NCI-H2107 treated with DMSO at 0.1 percent for 48 hours (cell line): ENCODE measurements around the gene DEDD2.

Experiments
- DNase-seq: peaks from one replicate; lab custom pipeline; 2025; ENCODE audit not compliant: unreplicated experiment; lab: John Stamatoyannopoulos, UW

DEDD2 gene

DNA sequence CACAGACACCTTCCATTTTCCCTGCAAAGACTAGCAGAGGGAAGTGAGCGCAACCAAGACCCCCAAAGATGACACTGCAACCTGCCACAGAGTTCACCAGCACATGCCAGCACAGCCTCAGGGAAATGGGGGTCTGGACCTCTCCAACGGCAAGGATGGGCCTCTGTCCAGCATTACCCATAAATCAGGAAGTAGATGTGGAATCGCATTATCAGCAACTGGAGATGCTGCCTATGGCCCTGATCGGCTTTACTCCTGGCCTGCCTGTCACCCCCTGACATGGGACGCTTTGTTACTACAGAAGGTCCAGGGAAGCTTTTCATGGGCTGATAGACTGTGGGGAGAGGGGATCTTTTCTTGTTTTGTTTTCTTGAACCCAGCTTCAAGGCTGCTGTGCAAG is 43.8 kb downstream of the DEDD2 start:
- DNase-seq = no peak

DNA sequence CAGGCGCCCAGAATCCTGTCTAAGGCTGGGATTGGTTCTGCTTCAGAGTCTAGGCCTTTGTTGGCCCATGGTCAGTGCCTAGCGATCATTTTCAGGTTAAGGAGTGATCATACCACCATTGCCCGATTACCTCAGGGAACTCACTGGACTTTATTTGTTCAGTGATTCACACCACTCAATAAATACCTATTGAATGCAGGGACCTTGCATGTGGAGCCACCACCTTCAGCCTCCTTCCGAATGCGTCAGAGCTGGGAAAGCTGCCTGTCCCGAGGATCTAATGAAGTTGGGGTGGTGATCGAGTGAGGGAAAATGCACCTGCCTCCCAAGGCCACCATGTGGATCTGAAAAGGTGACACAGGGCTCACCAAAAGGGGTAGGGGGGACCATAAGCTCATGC is 45.2 kb downstream of the DEDD2 start:
- no peak for DNase-seq

DNA sequence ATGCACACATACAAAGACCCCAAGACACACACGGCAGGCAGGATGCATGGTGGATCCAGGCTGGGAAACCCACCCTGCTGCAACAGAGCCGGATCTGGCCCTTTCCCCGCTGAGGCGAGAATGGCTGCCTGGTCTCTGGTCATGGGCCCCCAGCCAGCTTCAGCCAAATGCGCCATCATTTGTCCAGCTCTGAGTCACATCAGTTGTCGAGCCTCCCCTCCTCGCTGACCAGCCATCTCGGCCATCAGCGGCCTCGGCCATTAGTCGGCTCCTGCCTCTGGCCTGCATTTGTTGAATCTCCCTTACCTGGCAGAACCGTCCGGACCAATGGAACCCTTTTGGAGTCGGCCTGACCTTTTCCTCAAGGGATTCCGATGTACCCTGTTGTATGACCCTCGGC is 46.8 kb downstream of the DEDD2 start:
- DNase-seq = no peak

DNA sequence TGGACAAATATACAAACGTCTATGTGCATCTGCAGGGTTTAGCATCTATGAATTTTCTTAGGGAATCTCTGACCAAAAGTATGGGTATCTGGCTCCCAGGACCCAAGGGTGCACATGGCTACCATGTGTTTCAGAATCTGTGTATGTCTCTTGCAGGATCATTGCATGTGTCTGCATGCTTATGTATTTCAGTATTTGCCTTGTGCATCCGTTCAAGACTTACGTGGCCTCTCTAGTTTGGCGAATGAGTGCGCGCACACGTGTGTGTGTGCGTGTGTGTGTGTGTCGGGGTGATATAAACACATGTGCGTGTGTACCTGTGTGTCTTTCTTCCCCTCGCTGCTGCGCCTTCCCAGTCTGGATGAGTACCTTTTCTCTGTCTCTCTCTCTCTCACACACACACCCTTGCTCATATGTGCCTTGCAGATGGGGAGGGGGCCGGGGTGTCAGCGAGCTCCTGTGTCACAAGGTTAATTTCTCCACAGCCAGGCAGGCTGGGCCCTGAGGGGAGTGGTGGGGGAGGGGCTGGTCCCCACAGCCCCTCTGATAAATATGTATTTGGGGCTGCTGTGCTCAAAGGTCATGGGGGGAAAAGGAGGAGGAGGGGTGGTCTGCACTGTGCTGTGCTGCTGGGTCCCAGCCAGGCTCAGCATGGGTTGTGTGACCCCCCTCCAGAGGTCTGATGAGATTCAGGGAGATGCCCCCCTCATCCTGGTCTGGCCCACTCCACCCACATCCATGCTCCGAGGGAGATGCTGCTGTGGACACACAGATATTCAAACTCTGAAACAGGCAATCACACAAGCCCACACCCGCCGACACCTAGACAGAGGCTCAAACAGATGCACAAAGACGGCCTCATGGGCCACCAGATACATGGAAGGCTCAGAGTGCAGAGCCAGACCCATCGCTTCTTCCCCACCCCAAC is 47.7 kb downstream of the DEDD2 start:
- no peak for DNase-seq

DNA sequence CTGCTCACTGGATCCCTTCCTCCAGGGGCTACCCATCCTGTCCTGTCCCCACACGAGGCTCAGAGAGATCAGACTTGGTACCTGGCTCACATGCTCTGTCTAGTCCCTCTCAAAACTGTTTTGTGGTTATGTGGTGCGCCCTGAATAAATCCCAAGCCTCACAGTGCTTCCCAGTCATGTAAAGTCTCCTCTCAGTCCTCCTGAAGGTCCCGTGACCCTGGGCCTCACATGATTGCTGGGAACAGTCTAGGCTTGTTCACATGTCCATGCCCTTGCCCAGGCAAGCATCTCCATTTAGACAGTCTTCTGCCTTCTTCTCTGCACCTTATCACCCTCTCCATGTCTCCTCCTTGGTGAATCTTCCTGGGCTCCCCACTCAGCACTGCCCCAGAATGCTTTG is 49.3 kb downstream of the DEDD2 start:
- no peak for DNase-seq

DNA sequence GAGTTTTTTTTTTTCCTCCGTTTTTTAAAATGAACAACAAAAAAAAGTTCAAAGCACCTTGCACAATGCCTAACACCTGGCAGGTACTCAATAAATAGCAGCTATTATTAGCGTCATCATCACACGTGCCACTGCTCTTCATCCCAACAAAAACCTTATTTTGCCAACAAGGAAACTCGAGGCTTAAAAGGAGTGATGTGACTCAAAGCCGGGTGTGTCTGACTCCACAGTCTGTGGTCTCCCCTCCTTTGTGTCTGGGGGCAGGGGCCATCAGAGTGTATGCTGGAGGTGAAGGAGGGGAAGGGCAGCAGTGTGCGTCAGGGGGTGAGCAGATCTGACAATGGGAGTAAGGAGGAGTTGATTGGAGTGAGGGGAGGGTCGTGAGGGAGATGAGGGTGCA is 51.2 kb downstream of the DEDD2 start:
- peak; percentile 24 for DNase-seq

DNA sequence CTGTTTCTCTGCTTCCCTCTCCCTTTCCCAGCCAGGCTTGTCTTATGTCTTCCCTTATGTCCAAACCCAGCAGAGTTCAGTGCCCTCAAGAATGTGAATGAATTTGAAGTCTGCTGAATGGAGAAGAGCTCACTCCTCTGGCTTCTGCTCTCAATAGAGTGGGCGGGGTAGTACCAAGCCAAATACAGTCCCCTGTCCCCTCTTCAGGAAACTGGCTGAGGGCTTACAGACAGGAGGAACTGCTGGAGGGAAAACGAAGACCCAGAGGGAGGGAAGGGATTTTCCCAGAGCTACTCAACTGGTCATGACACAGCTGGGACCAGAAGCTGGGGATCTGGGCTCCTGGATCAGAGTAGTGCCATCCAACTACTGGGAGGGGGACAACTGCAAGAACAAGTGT is 52.3 kb downstream of the DEDD2 start:
- no peak for DNase-seq

DNA sequence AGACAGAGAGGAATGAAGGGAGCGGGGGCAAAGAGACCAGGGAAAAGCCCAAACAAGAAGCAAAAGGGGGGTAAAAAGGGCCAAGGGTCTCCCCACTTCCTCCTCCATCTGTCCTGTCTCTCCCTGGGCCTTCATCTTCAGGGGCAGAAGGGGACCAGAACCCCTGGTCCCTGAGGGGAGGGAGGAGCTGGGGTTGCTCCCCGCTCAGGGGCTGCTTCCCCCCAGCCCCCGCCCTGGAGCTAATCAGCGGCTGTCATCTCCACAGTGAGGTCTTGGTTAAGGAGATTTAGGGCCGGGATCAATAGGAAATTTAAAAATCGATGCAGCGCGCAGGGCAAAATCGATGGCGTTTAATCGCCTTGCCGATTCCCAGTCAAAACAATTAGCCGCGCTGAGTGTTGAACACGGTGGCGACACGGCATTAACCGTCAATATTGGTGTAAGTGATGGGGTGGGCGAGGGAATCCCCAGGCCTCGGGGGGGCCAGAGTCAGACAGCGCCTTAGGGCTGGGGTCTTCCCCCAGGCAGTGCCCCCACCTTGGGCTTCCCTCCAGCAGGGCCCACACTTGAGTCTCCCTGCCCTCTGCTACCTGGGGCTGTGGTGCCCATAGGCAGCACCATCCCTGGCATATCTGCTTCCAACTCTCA is 55.7 kb downstream of the DEDD2 start:
- DNase-seq = no peak

DNA sequence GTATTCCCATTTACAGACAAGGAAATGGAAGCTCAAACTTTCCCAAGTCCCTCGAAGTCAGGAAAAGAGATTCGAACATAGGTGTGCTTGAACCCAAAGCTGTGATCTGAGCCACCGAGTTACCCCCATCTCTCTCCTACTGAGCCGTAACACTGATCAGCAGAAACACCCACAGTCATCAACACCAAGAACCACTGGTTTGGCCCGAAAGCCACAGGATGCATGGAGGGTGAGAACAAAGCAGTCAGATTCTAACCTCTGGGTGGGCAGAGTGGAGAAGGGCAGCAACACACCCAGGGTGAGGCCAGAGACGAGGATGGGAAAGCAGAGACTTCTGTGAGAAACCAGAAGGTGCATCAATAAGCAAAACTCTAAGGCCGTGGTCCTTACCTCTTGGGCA is 57.5 kb downstream of the DEDD2 start:
- DNase-seq = no peak

DNA sequence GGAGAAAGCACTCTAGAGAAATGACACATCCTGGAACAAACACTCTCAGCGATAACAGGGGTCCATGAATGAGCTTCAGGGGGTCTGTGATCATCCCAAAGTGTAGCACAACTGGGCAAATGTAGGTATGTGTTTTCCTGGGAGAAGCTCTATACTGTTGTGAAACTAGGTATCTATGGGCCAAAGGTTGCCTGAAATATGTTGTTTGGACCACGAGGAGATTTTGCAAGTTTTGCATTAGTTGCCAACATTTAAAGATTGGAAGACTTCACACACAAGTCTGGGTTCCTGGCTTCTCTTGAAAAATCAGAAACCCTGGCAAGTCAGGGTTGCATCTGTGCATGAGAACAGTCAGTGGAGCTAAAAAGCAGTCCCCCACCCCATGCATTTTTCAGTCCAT is 58.6 kb downstream of the DEDD2 start:
- DNase-seq = no peak

DNA sequence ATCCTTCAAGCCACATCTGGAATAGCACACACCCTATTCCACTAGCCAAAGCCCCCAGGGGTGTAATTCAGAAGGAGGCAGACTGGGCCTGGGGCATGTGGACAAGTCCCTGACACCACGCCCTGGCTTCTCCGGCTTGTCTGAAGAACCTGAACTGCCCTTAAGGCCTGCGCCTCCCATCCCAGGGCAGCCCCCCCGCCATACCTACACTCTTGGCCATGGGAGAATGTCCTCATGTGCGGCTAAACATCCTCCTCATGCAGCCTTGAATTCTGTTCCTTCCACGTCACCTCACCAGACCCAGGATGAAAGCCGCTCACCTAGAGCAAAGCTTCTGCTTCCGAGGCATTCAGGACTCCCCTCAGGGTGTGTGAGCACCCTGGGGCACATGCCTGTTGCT is 60.9 kb downstream of the DEDD2 start:
- DNase-seq = no peak

DNA sequence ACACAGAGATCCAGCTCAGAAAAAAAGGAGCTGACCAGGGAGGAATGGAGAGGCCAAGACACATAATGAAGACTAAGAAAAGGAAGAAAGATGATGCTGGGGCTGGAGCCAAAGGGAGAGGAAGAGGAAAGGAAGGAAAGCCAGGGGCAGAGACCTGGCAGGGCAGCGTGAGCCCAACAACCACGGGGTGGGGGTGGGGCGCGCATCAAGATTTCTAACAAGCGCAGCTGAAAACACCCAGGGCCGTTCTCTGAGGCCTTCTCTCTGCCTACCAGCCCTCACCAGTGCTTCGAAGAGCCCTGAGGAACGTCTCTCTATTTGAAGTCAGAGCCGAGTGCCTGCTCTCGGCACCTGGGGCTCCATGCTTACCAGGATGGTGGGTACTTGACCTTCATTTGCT is 61.7 kb downstream of the DEDD2 start:
- DNase-seq = no peak

DNA sequence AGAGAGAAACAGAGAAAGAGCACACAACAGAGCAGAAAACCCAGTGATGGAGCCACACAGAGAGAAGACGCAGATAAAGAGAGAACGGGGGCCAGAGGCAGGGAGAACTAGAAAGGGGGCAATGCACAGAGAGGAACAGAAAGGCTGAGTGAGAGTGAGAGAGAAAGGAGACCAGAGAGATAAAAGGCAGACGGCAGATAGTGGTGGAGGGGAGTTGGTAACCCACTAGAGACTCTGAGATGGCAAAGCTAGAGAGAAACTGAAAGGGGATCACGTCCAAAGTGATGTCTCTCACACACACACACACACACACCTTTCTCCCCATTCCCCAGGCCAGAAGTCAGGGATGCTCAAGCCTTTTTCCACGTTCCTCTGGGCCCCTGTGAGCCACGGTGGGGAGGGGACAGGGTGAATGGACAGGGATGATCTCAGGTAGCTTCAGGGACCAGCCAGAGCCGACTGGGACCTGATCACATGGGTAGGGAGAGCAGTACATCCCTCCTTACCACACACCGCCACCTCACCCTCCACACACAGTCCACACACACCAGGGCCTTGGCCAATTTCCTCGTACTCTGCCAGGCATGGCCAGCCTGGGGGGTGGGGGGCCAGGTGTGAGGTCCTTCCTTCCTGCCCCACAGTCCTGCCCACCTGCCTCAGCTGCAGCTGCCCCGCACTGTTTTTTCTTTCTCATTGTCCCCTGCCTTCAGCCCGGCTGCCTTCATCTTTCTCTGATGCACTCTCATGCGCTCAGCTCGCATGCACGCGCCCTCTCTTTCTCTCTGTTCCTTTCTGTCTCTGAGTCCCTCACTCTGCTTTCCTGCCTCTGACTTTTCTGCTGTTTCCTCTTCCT is 62.8 kb downstream of the DEDD2 start:
- peak; percentile 80 for DNase-seq

DNA sequence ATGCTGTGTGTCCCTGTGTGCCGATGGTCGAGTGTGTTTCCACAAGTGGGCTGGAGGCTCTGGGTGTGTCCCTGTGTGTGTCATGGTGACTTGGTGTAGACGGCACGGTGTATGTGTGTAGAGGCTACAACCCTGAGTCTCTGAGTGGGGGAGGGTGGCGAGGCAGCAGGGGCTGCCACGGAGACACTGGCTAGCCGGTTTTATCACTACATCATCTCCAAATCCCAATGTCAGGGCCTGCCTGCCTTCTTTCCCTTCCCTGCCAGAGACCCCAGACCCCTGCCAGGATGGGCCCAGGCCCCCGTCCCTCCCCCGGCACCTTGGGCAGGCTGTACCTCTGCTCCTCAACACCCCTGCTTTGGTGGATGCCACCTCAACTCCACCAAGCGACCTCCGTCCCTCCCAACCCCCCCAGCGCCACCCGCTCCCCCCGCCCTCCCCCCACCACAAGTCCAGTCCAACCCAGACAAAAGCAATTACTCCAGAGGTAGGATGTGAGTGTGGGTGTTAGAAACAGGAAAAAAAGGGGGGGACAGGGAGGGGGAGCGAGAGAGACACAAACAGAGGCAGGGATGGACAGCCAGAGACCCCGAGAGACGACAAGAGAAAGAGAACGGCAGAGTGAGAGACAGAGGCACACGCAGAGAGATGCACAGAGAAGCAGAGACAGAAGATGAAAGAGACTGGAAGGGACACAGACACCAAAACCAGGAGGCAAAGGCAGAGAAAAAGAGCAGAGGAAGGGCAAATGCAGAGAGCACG is 63.6 kb downstream of the DEDD2 start:
- peak; percentile 76 for DNase-seq

DNA sequence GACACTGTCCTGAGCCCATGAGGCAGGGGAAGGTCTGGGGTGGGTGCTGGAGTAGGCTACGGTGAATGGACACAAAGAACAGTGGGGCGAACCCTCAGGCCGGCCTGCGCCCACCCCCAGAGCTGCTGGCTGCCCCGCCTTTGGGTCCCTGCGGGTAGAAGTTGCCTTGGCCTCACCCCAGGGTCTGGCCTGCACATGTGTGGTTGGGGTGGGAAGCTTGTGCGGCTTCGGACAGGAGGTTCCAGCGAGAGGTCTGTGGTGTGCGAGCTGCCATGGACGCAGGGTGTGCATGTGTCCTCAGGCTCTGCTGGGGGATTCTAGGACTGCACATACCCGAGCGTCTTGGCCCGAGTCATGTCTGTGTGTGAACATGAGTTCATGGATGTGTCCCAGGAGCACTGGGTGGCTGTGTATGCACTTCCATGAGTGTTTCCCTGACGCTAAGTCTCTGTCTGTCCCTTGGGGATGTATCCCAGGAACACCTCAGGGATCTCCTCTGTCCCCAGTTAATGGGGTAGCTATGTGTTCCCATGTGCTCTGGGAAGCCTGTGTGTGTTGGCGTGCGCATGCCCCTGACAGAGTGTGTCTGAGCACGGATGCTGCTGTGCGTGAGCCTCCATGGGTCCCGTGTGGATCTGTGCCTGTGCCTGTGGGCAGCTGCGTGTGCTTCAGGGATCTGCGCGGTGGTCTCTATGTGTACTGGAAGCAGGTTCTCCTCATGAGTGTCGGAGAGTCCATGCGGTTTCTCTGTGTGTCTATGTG is 64.4 kb downstream of the DEDD2 start:
- no peak for DNase-seq

DNA sequence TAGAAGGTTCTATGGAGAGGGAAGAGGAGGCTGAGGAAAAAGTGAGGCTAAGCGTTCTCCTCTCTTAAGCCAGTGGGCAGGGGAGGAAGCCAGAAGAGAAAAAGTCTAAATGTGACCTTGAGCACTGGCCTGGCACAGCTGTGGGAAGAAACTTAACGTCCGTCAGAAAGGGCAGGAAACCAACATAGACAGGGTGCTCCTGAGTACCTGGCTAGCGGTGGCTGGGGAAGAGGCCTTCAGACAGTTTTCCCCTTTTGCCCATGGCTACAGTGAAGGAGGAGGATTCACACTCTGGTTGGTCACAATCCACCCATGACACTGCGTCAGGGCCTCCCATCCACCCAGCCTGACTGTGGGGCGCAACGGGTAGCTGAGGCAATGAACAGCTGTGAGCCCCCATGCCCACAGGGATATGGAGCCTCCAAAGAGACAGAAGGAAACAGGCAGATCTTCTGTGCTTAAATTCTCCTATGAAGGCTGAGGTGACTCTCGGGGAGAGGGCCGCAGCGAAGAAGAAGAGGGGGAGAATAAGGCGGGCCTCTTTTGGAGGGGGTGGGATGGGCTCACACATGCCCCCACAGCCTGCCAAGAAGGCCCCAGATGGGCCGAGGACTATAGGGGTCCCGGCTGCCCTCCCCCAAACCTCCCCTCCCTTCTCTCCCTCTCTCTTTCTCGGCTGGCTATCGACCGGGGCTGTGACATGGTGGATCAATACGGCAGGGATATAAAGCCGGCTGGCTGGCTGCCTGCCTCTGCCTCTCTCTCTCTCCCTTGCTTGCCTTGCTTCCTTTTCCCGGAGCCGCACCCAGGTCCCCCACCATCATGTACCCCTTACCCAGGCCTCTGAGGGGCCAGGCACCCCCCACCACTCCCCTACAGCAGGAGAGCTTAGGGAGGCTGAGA is 65.4 kb downstream of the DEDD2 start:
- DNase-seq = no peak

DNA sequence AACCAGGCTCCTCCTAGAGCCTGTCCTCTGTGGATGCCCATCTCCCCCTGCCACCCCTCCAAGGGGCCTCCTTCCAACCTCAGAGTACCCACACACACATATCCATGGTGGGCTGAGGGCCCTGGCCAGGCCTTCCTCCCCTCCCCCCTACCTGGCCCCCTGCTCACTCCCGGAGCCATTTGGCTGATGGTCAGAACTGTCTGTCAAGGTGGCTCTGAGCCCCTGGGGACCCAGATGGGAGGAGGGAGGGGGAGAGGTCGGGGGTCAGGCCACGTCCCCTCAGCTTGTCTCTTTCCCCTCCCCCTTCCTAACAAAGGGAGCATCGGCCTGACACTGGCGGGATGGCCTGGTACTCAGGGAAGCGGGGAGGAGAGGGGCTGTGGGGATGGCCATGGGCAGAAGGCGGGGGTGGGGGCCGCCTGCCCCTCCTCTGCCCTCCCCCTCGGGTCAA is 66.5 kb downstream of the DEDD2 start:
- DNase-seq = no peak

DNA sequence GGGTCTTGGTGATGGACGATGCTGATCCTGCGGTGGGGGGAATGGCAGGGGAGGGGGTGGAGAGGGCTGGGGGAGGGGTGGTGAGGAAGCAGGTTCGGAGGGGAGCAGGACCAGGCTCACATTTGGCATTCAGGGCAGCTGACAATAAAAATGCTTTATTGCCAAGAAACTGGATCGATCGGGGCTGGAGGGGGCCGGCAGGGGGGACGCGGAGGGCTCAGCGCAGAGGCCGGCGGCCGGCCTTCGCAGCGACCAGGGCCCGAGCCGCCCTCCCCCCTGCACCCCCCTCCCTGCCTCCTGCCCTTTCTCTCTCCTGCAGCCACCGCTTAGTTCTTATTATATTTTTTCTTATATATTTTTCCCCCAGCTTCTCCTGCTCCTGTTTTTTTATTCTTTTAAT is 67.1 kb downstream of the DEDD2 start:
- peak; percentile 47 for DNase-seq
